ENCODE results near the gene ATP11C. TPM values are rescaled to one million over a fixed set of nuclear protein-coding genes. Genes with fewer than 3 reads are reported as not detected.

The ATP11C gene
- total RNA-seq, 1 experiment from 2014 or later: 19.4 TPM

DNA sequence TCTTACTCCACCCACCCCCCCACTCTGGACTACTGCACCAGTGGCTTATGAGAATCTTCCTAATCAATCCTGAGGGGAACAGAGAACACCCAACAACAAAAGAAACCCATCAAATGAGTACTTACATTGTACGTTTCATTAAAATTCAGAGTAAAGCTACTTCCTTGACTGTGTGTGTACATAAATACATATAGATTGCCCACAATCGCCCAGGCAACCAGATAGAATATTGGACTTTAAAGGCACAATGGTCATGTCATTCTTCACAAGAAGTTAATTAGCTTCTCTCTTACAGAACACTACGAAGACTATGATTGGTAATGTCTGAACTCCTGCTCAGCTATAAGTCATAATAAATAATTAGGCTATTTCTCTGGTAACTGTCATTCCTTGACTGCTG is 12.2 kb upstream of the ATP11C start:
- no peak overlapping the region for H3K4me2 ChIP-seq (ENCODE audit: low read length)
- no peak overlapping the region for H3K4me3 ChIP-seq (replicated peaks in 1 of 2; ENCODE audit: low read depth in 1 of 2, low read length in 2 of 2)
- H3K36me3 ChIP-seq (ENCODE audit: control insufficient read depth in 1 of 2, insufficient read depth in 2 of 2, low read length in 2 of 2): no peaks in the 10 kb centered on the region
- RAD21 ChIA-PET (ENCODE audit: low non-redundant PET in 1 of 2, low total read pairs in 2 of 2, uncharacterized antibody in 2 of 2, unreplicated experiment in 2 of 2): no interaction called here
- no peaks in the 10 kb centered on the region for H3K4me1 ChIP-seq (ENCODE audit: control insufficient read depth in 1 of 2, insufficient read depth in 2 of 2, low read length in 2 of 2)
- DNase-seq (ENCODE audit: low read depth, low spot score) (no peak), ATAC-seq (no peak)
- H2AFZ ChIP-seq (ENCODE audit: low read depth, low read length, poor library complexity, severe bottlenecking): no peak overlapping the region
- H3K9me3 ChIP-seq (ENCODE audit: control insufficient read depth in 1 of 2, insufficient read depth in 1 of 2, low read depth in 1 of 2, low read length in 2 of 2): no peaks in the 10 kb centered on the region
- BruUV-seq (replicated peaks): no TSS peak
- POLR2A ChIA-PET: no interaction called here
- no peaks in the 10 kb centered on the region for H3K27me3 ChIP-seq (ENCODE audit: insufficient read depth, low read length)
- no peak overlapping the region for H3K9ac ChIP-seq (ENCODE audit: low read length)
- H3K9me2 ChIP-seq (ENCODE audit: insufficient read depth): no peaks in the 10 kb centered on the region
- H3K27ac ChIP-seq (ENCODE audit: low read depth, low read length): no peak overlapping the region
- no peaks in the 10 kb centered on the region for H3K79me2 ChIP-seq (ENCODE audit: insufficient read depth, low read length)
- TF ChIP-seq SP1 (IDR thresholded peaks at IDR 0.05; ENCODE audit: low read depth) (no peak), FOSL1 (IDR thresholded peaks at IDR 0.05; ENCODE audit: low read depth) (no peak), JUND (IDR thresholded peaks at IDR 0.05) (no peak), EGR1 (IDR thresholded peaks at IDR 0.05; ENCODE audit: low read depth) (no peak), ZNF274 (IDR thresholded peaks at IDR 0.05; ENCODE audit: low read depth, low read length) (no peak), EZH2phosphoT487 (IDR thresholded peaks at IDR 0.05; ENCODE audit: borderline replicate concordance) (no peak), TCF7L2 (IDR thresholded peaks at IDR 0.05; ENCODE audit: borderline replicate concordance, extremely low read depth, insufficient read depth, insufficient read length) (no peak), POLR2AphosphoS5 (IDR thresholded peaks at IDR 0.05; ENCODE audit: low read depth, low read length) (no peak), SIN3A (IDR thresholded peaks at IDR 0.05; ENCODE audit: low read depth) (no peak), RAD21 (IDR thresholded peaks at IDR 0.05; ENCODE audit: low read depth) (no peak), POLR2A (IDR thresholded peaks at IDR 0.05; ENCODE audit: borderline replicate concordance, extremely low read depth, insufficient read depth, insufficient read length) (no peak), REST (IDR thresholded peaks at IDR 0.05; ENCODE audit: low read depth) (no peak)
- TF ChIP-seq, protein P1, sequence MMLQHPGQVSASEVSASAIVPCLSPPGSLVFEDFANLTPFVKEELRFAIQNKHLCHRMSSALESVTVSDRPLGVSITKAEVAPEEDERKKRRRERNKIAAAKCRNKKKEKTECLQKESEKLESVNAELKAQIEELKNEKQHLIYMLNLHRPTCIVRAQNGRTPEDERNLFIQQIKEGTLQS (IDR thresholded peaks at IDR 0.05): no peak
- TF ChIP-seq, protein P2, sequence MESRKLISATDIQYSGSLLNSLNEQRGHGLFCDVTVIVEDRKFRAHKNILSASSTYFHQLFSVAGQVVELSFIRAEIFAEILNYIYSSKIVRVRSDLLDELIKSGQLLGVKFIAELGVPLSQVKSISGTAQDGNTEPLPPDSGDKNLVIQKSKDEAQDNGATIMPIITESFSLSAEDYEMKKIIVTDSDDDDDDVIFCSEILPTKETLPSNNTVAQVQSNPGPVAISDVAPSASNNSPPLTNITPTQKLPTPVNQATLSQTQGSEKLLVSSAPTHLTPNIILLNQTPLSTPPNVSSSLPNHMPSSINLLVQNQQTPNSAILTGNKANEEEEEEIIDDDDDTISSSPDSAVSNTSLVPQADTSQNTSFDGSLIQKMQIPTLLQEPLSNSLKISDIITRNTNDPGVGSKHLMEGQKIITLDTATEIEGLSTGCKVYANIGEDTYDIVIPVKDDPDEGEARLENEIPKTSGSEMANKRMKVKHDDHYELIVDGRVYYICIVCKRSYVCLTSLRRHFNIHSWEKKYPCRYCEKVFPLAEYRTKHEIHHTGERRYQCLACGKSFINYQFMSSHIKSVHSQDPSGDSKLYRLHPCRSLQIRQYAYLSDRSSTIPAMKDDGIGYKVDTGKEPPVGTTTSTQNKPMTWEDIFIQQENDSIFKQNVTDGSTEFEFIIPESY (IDR thresholded peaks at IDR 0.05; ENCODE audit: extremely low read depth, insufficient replicate concordance, low read length): no peak
- TF ChIP-seq, protein P3, sequence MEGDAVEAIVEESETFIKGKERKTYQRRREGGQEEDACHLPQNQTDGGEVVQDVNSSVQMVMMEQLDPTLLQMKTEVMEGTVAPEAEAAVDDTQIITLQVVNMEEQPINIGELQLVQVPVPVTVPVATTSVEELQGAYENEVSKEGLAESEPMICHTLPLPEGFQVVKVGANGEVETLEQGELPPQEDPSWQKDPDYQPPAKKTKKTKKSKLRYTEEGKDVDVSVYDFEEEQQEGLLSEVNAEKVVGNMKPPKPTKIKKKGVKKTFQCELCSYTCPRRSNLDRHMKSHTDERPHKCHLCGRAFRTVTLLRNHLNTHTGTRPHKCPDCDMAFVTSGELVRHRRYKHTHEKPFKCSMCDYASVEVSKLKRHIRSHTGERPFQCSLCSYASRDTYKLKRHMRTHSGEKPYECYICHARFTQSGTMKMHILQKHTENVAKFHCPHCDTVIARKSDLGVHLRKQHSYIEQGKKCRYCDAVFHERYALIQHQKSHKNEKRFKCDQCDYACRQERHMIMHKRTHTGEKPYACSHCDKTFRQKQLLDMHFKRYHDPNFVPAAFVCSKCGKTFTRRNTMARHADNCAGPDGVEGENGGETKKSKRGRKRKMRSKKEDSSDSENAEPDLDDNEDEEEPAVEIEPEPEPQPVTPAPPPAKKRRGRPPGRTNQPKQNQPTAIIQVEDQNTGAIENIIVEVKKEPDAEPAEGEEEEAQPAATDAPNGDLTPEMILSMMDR (IDR thresholded peaks at IDR 0.05 in 2 of 3, conservative IDR thresholded peaks at IDR 0.05 in 1 of 3; ENCODE audit: borderline replicate concordance in 1 of 3, insufficient read depth in 1 of 3, low read depth in 2 of 3, low read length in 2 of 3): no peak
- CTCF ChIA-PET: no interaction called here
- intact Hi-C loops (cut with micrococcal nuclease): no loop called here
- H4K20me1 ChIP-seq (ENCODE audit: insufficient read depth): no peaks in the 10 kb centered on the region

All from HCT116 (cell line).